K562 (cell line): Measurements from ENCODE around the gene ARHGAP26. TPM values are rescaled to one million over a fixed set of nuclear protein-coding genes. Genes with fewer than 3 reads are reported as not detected.

Experiments
- ARID2 ChIP-seq: fragments of 450-650 bp; IDR thresholded peaks from 2 replicates; pipeline ENCODE4 v1.6.1; 2017; ENCODE audit warnings: antibody characterized with exemption, mild to moderate bottlenecking
- BMI1 ChIP-seq: fragments of 150-350 bp; IDR thresholded peaks from 2 replicates; pipeline ENCODE4 v1.6.1; 2014; ENCODE audit warnings: low read length
- BRCA1 ChIP-seq, 2 experiments: fragments of 450-650 bp in 1 of 2; sonication (generic) in 1 of 2; formaldehyde crosslinking in 1 of 2; IDR thresholded peaks; 2 replicates each; pipeline versions ENCODE4 v1.5.0 to v1.6.1; 2017 to 2020; ENCODE audit warnings: mild to moderate bottlenecking in 1 of 2, missing genetic modification reagents in 1 of 2
- CHCHD3 ChIP-seq: fragments of 250-450 bp; sonication (Bioruptor Pico); IDR thresholded peaks from 2 replicates; pipeline ENCODE4 v2.1.2; 2022; ENCODE audit warnings: mild to moderate bottlenecking
- ELF2 ChIP-seq: fragments of 250-450 bp; sonication (Bioruptor Pico); IDR thresholded peaks from 2 replicates; pipeline ENCODE4 v1.5.0; 2021; ENCODE audit warnings: mild to moderate bottlenecking
- EP300 ChIP-seq: IDR thresholded peaks from 2 replicates; pipeline ENCODE4 v1.6.1; 2012; ENCODE audit warnings: low read length, improper control_type of control experiment
- HDAC8 ChIP-seq: fragments of 450-650 bp; IDR thresholded peaks from 2 replicates; pipeline ENCODE4 v1.6.1; 2016; ENCODE audit warnings: mild to moderate bottlenecking, missing genetic modification characterization, moderate library complexity, missing compliant biosample characterization
- KDM1A ChIP-seq, 2 experiments: fragments of 450-650 bp; IDR thresholded peaks; 2 replicates each; pipeline ENCODE4 v1.6.1; 2016; ENCODE audit warnings: mild to moderate bottlenecking in 2 of 2
- MBD2 ChIP-seq: sonication (generic); IDR thresholded peaks from 2 replicates; pipeline ENCODE4 v1.6.1; 2016; ENCODE audit warnings: low read depth, borderline replicate concordance
- MXI1 ChIP-seq: IDR thresholded peaks from 2 replicates; pipeline ENCODE4 v1.6.1; 2011; ENCODE audit warnings: low read depth, mild to moderate bottlenecking, improper control_type of control experiment, low read length
- NR2C2 ChIP-seq, 2 experiments: fragments of 200-800 bp in 1 of 2; sonication (Bioruptor generic) in 1 of 2; sonication (generic) in 1 of 2; formaldehyde crosslinking in 1 of 2; IDR thresholded peaks; 2 replicates each; pipeline versions ENCODE4 v1.6.1 to v1.8.0; 2016 to 2022; ENCODE audit warnings: mild to moderate bottlenecking in 1 of 2, missing compliant biosample characterization in 1 of 2, missing genetic modification characterization in 1 of 2, missing genetic modification reagents in 1 of 2
- NUFIP1 ChIP-seq: fragments of 450-650 bp; IDR thresholded peaks from 2 replicates; pipeline ENCODE4 v1.6.1; 2018; ENCODE audit not compliant: partially characterized antibody
- PHF8 ChIP-seq: fragments of 200-600 bp; sonication (generic); IDR thresholded peaks from 2 replicates; pipeline ENCODE4 v1.6.1; 2012; ENCODE audit warnings: mixed run types, mild to moderate bottlenecking, inconsistent platforms, low read length, moderate library complexity, borderline replicate concordance
- RCOR1 ChIP-seq, 2 experiments: IDR thresholded peaks; 2 replicates each; pipeline ENCODE4 v1.6.1; 2012; ENCODE audit warnings: low read depth in 2 of 2, low read length in 2 of 2, borderline replicate concordance in 1 of 2, improper control_type of control experiment in 1 of 2
- XRCC5 ChIP-seq: fragments of 200-400 bp; formaldehyde crosslinking; IDR thresholded peaks from 2 replicates; pipeline ENCODE4 v1.6.1; 2017; ENCODE audit warnings: low read depth, mild to moderate bottlenecking, low read length
- ZNF140 ChIP-seq: fragments of 250-450 bp; sonication (Bioruptor Pico); IDR thresholded peaks from 2 replicates; pipeline ENCODE4 v1.8.0; 2021; ENCODE audit warnings: moderate library complexity, mild to moderate bottlenecking, inconsistent platforms
- ZNF3 ChIP-seq: fragments of 250-450 bp; sonication (Bioruptor Pico); IDR thresholded peaks from 2 replicates; pipeline ENCODE4 v1.5.0; 2021; ENCODE audit warnings: mild to moderate bottlenecking, moderate library complexity
- ZNF699 ChIP-seq: fragments of 250-450 bp; sonication (Bioruptor Pico); IDR thresholded peaks from 2 replicates; pipeline ENCODE4 v1.8.0; 2021; ENCODE audit warnings: mild to moderate bottlenecking, moderate library complexity; ENCODE audit not compliant: insufficient replicate concordance
- ZNF830 ChIP-seq: fragments of 250-450 bp; sonication (Bioruptor Pico); IDR thresholded peaks from 2 replicates; pipeline ENCODE4 v1.5.0; 2021; ENCODE audit warnings: mild to moderate bottlenecking
- polyA plus RNA-seq, 8 experiments: library from polyadenylated mRNA; depleted of rRNA in 4 of 8; stranded (reverse) in 5 of 8; unstranded in 3 of 8; fragments of >200 nt; fragmentation: Nextera tagmentation in 2 of 8; fragmentation: Illumina TruSeq in 1 of 8; extraction: Ambion mirVana in 2 of 8; extraction: Trizol in 1 of 8; gene quantifications; 2 replicates each; pipeline versions ENCODE4 v1.2.1 to v1.2.3, GENCODE V29; 2011 to 2014; ENCODE audit warnings: inconsistent platforms in 1 of 8, missing spikeins in 1 of 8
- total RNA-seq, 7 experiments: library from RNA; depleted of rRNA in 6 of 7; stranded (reverse); fragments of >200 nt in 6 of 7; fragmentation: Illumina TruSeq in 2 of 7; extraction: Trizol in 2 of 7; gene quantifications; 2 replicates each; pipeline versions ENCODE4 v1.2.1 to v1.2.3, GENCODE V29; 2011 to 2021; ENCODE audit warnings: low replicate concordance in 1 of 7
- TF ChIP-seq, protein P1 (sequence below): fragments of 450-650 bp; IDR thresholded peaks from 2 replicates; pipeline ENCODE4 v1.6.1; 2016; ENCODE audit warnings: borderline replicate concordance
- TF ChIP-seq, protein P2 (sequence below): fragments of 450-650 bp; formaldehyde crosslinking; IDR thresholded peaks from 2 replicates; pipeline ENCODE4 v1.4.0; 2020; ENCODE audit warnings: mild to moderate bottlenecking, mixed read lengths
- TF ChIP-seq, protein P3 (sequence below): fragments of 250-450 bp; sonication (Bioruptor Pico); IDR thresholded peaks from 2 replicates; pipeline ENCODE4 v1.5.1; 2021; ENCODE audit warnings: mild to moderate bottlenecking
- TF ChIP-seq, protein P4 (sequence below): fragments of 250-450 bp; sonication (Bioruptor Pico); IDR thresholded peaks from 2 replicates; pipeline ENCODE4 v1.5.0; 2020; ENCODE audit warnings: mild to moderate bottlenecking

ARHGAP26 gene
- total and polyA plus RNA-seq, 9 of the 15 experiments (the other 6 are each of a cell fraction or from before 2014, with no cell fraction given): 0.13 to 1.1 (median 0.55) TPM

DNA sequence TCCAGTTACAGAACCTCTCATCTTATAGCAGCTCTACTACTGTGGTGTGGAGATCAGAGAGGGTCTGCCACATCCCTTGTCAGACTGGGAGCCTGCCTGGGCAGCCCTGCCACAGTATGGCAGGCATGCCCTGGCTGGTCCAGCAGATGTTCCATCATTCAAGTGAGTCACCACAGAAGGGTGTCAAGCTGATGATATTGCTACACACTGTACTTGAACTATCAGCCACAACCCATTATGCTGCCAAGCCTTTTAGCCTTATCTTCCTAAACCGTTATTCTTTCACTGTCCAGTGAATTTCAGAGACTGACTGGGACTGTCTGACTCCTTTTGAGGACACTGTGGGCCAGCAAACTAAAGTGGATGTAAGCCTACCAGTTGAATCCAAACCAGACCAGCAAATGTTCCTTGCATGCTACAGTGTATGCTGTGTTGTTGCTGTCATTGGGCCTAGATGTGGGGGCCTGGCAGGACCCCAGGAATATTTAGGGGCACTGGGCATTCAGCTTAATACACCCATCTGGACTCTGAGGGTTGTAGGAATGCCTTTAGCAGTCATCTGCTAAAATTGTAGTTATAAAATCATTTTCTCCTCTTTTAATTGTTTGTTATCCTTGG, 430.7 kb downstream of the ARHGAP26 start (continued):
- TF ChIP-seq ZNF830 (no peak), KDM1A (IDR thresholded peaks at IDR 0.05) (peak; percentile 57 to 58; a peak in 2 of 4 replicates), HDAC8 (no peak), ZNF699 (CRISPR knock-in tag) (no peak), NR2C2 (CRISPR knock-in tag; IDR thresholded peaks at IDR 0.05) (no peak), NR2C2 (tag; IDR thresholded peaks at IDR 0.05) (no peak), RCOR1 (IDR thresholded peaks at IDR 0.05; ENCODE audit: borderline replicate concordance in 1 of 2, low read depth in 2 of 2, low read length in 2 of 2) (peak; percentile 65 to 82; a peak in 3 of 4 replicates), XRCC5 (no peak), MXI1 (no peak), ELF2 (CRISPR knock-in tag) (no peak), ARID2 (no peak), ZNF3 (no peak), PHF8 (no peak), BMI1 (no peak), ZNF140 (CRISPR knock-in tag) (no peak), MBD2 (no peak), CHCHD3 (no peak), EP300 (peak; percentile 81; the same call in 1 of the 2 replicates), BRCA1 (IDR thresholded peaks at IDR 0.05) (no peak), BRCA1 (CRISPR knock-in tag; IDR thresholded peaks at IDR 0.05) (no peak), NUFIP1 (no peak)
- TF ChIP-seq, protein P1, sequence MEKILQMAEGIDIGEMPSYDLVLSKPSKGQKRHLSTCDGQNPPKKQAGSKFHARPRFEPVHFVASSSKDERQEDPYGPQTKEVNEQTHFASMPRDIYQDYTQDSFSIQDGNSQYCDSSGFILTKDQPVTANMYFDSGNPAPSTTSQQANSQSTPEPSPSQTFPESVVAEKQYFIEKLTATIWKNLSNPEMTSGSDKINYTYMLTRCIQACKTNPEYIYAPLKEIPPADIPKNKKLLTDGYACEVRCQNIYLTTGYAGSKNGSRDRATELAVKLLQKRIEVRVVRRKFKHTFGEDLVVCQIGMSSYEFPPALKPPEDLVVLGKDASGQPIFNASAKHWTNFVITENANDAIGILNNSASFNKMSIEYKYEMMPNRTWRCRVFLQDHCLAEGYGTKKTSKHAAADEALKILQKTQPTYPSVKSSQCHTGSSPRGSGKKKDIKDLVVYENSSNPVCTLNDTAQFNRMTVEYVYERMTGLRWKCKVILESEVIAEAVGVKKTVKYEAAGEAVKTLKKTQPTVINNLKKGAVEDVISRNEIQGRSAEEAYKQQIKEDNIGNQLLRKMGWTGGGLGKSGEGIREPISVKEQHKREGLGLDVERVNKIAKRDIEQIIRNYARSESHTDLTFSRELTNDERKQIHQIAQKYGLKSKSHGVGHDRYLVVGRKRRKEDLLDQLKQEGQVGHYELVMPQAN: no peak
- TF ChIP-seq, protein P2, sequence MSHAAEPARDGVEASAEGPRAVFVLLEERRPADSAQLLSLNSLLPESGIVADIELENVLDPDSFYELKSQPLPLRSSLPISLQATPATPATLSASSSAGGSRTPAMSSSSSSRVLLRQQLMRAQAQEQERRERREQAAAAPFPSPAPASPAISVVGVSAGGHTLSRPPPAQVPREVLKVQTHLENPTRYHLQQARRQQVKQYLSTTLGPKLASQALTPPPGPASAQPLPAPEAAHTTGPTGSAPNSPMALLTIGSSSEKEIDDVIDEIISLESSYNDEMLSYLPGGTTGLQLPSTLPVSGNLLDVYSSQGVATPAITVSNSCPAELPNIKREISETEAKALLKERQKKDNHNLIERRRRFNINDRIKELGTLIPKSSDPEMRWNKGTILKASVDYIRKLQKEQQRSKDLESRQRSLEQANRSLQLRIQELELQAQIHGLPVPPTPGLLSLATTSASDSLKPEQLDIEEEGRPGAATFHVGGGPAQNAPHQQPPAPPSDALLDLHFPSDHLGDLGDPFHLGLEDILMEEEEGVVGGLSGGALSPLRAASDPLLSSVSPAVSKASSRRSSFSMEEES (CRISPR knock-in tag): no peak
- TF ChIP-seq, protein P3, sequence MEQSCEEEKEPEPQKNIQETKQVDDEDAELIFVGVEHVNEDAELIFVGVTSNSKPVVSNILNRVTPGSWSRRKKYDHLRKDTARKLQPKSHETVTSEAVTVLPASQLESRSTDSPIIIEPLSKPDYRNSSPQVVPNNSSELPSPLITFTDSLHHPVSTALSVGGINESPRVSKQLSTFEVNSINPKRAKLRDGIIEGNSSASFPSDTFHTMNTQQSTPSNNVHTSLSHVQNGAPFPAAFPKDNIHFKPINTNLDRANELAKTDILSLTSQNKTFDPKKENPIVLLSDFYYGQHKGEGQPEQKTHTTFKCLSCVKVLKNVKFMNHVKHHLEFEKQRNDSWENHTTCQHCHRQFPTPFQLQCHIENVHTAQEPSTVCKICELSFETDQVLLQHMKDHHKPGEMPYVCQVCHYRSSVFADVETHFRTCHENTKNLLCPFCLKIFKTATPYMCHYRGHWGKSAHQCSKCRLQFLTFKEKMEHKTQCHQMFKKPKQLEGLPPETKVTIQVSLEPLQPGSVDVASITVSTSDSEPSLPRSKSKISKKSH (CRISPR knock-in tag): no peak
- TF ChIP-seq, protein P4, sequence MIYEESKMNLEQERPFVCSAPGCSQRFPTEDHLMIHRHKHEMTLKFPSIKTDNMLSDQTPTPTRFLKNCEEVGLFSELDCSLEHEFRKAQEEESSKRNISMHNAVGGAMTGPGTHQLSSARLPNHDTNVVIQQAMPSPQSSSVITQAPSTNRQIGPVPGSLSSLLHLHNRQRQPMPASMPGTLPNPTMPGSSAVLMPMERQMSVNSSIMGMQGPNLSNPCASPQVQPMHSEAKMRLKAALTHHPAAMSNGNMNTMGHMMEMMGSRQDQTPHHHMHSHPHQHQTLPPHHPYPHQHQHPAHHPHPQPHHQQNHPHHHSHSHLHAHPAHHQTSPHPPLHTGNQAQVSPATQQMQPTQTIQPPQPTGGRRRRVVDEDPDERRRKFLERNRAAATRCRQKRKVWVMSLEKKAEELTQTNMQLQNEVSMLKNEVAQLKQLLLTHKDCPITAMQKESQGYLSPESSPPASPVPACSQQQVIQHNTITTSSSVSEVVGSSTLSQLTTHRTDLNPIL: no peak
